ENCODE measurements around the gene SLC5A9.

The SLC5A9 gene

GRCh38 chr1:48214820-48215219 lies 7.7 kb upstream of the SLC5A9 start:
- no peak for DNase-seq

GRCh38 chr1:48215222-48215621 lies 7.3 kb upstream of the SLC5A9 start:
- DNase-seq: no peak

- DNase-seq: no peak
Observed at GRCh38 chr1:48215889-48216288, 6.6 kb upstream of the SLC5A9 start.

- no peak for DNase-seq
Observed at GRCh38 chr1:48216313-48216712, 6.2 kb upstream of the SLC5A9 start.

- no peak for DNase-seq
Observed at GRCh38 chr1:48216941-48217340, 5.6 kb upstream of the SLC5A9 start.

- DNase-seq: no peak
Observed at GRCh38 chr1:48217856-48218255, 4.7 kb upstream of the SLC5A9 start.

- no peak for DNase-seq
Observed at GRCh38 chr1:48219803-48220202, 2.7 kb upstream of the SLC5A9 start.

DNA sequence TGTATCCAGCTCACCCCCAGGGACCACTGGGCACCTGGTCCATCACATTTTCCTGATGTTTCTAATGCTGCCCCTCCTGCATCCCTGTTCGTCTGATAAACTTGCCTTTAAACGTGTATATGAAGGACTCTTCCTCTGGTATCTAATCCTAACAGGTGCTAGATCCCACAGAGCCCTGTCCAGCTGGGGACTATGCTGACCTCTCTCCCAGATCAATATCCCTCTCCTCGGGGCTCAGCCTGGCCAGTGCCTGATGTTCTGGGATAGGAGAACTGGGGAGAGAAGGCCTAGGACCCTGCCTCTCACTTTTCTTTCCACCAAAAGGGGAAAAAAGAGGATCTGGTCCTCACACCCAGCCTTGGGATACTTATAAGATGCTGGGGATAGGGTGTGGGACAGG lies 1.4 kb upstream of the SLC5A9 start:
- no peak for DNase-seq

- DNase-seq: no peak
Observed at GRCh38 chr1:48221657-48222056, 859 bp upstream of the SLC5A9 start.

- DNase-seq: no peak
Observed at GRCh38 chr1:48223366-48224240, 1.1 kb downstream of the SLC5A9 start.

GRCh38 chr1:48224791-48225190 lies 2.3 kb downstream of the SLC5A9 start:
- DNase-seq: no peak

DNA sequence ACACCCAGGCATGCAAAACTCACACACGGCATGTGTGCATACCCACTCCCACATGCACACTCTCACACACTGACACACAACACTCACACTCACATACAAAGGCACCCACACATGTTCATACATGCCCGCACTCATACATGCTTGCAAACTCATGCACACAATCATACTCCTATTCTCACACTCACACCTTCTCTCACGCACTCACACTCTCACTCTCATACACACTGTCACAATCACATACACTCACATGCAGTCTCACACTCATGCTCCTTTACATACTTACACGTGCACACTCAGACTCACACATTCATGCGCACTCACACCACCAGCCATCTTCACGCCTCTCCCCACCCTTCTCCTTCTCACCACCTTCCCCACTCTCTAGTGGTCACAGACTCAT lies 3.1 kb downstream of the SLC5A9 start:
- no peak for DNase-seq

DNA sequence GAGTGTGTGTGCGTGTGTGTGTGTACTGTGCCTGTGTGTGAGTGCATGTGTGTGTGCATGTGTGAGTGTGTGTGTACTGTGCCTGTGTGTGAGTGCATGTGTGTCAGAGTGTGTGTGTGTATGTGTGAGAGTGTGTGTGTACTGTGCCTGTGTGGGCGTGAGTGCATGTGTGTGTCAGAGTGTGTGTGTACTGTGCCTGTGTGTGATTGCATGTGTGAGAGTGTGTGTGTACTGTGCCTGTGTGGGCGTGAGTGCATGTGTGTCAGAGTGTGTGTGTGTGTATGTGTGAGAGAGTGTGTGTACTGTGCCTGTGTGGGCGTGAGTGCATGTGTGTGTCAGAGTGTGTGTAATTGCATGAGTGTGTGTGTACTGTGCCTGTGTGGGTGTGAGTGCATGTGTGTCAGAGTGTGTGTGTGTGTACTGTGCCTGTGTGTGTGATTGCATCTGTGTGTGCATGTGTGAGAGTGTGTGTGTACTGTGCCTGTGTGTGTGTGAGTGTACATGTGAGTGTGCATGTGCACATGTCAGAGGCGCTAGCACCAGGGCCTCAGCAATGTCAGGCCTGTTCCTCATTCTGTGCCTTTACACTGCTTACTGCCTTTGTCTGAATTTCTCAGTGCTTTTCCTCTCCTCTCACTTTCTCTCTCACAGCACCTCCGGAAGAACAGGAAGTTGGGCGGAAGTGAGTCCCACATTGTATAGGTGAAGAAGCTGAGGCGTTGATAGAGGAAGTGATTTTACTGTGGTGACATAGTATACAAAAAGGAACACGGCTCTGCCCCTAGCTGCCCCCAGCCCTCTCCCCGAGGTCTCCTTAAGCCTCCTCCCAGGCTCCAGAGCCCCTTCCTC lies 4.9 kb downstream of the SLC5A9 start:
- no peak for DNase-seq

DNA sequence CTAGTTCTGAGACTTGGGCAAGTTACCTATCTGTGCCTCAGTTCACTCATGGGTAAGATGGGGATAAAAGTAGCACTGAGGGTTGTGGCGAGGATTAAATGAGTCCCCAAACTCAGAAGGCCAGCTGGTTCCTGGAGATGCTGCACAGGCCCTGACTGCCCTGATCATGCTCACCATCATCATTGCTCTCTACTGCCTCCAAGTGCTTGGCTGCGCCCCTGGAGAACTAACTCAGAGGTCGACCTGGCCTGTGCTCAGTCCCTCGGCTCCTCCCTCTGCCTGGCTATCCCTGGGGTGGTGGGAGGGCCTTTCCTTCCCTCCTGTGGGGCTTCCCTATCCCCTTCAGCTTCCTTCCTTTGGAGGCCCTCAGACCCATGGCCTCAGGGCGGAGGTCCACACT lies 5.6 kb downstream of the SLC5A9 start:
- DNase-seq: no peak

DNA sequence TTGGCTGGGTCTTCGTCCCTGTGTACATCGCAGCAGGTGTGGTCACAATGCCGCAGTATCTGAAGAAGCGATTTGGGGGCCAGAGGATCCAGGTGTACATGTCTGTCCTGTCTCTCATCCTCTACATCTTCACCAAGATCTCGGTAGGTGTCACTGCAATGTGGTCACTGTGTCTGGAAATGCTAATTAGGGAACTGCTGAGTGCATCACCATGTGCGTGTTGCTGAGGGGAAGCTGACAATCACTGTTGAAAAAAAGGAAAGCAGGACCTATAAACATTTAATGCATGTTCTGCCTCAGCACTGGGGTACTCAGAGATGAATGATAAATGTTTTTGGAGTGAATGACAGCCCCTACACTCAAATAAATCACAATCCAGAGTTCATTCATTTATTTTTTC lies 6.8 kb downstream of the SLC5A9 start:
- no peak for DNase-seq

DNA sequence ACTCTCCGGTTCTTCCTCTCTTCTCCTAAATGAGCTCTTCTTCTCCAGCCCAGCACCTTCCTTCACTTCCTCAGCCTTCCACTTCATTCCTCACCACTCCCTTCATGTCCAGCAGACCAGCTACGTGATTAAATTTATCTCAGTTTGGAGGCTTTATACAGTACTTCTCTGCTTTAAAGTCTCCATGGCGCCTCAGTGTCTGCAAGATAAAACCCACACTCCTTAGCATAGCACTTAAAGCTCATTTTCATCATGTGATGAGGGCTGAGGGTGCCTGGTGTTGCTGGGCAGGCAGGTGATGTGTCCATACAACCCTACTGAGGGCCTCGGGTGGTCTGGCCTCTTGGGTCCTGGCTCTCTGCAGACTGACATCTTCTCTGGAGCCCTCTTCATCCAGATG lies 7.7 kb downstream of the SLC5A9 start:
- DNase-seq: no peak

DNA sequence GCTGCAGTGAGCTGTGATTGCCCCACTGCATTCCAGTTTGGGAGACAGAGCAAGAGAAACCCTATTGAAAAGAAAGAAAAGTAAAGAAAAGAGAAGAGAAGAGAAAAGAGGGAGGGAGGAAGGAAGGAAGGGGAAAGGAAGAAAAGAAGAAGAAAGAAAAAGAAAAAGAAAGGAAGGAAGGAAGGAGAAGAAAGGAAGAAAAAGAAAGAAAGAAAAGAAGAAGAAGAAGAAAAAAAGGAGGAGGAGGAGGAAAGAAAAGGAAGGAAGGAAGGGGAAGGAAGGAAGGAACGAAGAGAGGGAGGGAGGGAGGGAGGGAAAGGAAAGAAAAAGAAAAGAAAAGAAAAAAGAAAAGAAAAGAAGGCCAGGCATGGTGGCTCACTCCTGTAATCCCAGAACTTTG lies 10.2 kb downstream of the SLC5A9 start:
- no peak for DNase-seq

- DNase-seq: no peak
Observed at GRCh38 chr1:48233666-48234485, 11.4 kb downstream of the SLC5A9 start.

GRCh38 chr1:48235652-48236051 lies 13.1 kb downstream of the SLC5A9 start:
- no peak for DNase-seq

DNA sequence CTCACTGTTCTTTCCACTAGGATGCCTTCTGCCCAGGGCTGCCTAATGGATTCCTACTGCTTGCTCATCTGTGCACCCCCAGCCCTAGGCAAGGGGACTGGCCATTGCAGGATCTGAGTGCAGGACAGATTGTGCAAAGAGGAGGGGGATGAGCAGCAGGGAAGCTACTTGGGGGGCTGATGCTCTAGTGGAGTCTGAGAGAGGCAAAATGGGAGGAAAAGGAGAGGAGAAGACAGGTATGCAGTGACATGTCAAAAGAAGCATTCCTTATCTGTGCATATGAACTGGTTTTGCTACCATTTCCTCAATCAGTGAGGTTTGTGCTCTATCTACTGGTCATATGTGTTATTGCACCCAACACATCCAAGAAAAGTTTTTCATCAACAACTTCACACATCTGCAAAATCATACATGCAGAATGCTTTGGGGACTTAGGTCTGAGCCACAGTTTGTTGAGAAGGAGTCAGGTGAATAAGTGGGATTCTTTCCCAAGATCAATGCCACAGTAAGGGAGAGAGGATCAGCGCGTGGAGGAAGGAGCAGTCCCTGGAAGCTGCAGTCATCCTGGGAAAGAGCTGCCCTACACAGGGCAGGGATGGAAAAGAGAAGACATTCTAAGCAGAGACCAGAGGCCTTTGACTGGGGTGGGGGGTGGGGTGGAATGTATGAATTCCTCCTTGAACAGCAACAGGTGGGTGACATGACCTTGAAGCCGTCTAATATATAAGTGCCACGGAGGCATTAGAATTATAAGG lies 14.4 kb downstream of the SLC5A9 start:
- no peak for DNase-seq

DNA sequence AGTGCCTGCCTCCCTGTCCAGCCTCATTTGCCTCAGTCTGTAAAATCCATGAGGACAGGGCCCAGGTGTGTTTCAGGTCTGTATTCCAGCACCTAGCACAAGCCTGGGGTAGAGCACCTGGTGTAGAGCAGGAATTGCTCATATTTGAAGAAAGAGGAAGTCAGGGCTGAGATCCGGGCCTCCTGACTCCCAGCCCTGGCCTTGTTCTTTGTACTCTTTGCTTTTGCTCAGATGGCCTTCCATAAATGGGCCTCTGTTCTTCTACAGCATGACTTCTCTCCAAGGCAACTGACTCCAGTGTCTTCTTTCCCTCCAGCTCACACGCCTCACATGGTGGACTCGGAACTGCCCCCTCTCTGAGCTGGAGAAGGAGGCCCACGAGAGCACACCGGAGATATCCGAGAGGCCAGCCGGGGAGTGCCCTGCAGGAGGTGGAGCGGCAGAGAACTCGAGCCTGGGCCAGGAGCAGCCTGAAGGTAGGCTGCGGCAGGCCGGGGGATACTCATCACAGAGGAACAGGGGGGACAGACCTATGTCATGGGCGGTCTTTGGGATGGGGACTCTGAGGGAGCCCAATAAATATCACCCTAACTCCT lies 19.7 kb downstream of the SLC5A9 start:
- no peak for DNase-seq

- DNase-seq: no peak
Observed at GRCh38 chr1:48245106-48245505, 22.6 kb downstream of the SLC5A9 start.

All from activated effector memory CD4-positive, alpha-beta T cell treated with anti-CD3 and anti-CD28 coated beads, Interleukin-2, amount 50 U/mL, for 16 hours (primary cell).